Tibial nerve (tissue), 4 donors: Measurements from ENCODE around the gene CTNNA3.

Experiments
- CTCF ChIP-seq, 5 experiments: fragments of 200-600 bp in 3 of 5; fragments of 450-650 bp in 2 of 5; sonication (generic) in 3 of 5; IDR thresholded peaks; one replicate each; pipeline ENCODE4 v1.5.1; 2016 to 2019; ENCODE audit warnings: antibody characterized with exemption in 5 of 5, mild to moderate bottlenecking in 3 of 5, moderate library complexity in 2 of 5
- EP300 ChIP-seq, 2 donors: sonication (generic); formaldehyde crosslinking; IDR thresholded peaks; one replicate each; pipeline ENCODE4 v1.6.1; 2017; ENCODE audit warnings: antibody characterized with exemption in 2 of 2, mild to moderate bottlenecking in 1 of 2
- POLR2A ChIP-seq, 2 donors: fragments of 450-650 bp; IDR thresholded peaks; one replicate each; pipeline ENCODE4 v1.6.1; 2017; ENCODE audit warnings: antibody characterized with exemption in 2 of 2, mild to moderate bottlenecking in 2 of 2, moderate library complexity in 2 of 2

GRCh38 chr10:66214721-66215404 is 1481.1 kb downstream of the CTNNA3 start:
- TF ChIP-seq CTCF (IDR thresholded peaks at IDR 0.05) (no peak), POLR2A (IDR thresholded peaks at IDR 0.05) (no peak), EP300 (IDR thresholded peaks at IDR 0.05) (no peak)
